Measurements from ENCODE around the gene ETNK2.

Gene ETNK2
- total RNA-seq, result 4.2 to 10.0 (median 6.9) reads per million in 4 experiments

DNA sequence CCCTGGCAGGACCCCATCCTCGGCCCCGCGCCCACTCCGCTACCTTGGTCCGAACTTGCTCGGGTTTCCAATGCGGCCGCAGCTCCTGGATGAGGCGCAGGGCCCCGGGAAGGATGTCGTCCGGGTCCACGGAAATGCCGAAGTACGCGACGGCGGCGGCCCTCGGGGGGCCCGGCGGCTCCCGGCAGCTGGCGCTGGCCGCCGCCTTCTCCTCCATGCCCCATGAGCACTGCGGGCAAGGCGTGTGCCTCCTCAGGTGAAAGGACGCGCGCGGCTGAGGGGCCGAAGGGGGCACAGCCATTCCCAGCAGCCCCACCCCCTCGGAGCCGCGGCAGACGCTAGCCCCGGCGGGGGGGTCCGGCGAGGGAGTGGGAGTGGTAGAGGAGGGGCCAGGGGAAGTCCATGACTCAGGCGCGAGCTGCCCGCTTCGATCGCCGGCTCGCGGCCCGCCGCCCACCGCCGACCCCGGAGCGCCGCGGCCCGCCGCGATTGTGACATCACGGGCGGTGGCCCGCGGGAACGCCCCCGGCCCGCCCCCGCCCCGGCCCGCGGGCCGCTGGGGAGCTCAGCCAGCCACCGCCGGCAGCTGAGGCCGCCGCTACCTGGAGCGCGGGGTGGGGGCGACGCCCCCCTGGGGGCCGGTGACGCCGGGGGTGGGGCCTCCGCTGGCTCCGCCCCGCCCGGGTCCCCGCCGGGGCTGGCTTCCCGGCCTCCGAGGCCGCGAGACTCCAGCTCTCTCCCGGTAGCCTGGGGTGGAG lies at the start of gene ETNK2:
TSS of gene ETNK2 (minus strand) at position 493 of the 758 bp plus-strand sequence. CDS start at position 301, 192 bp downstream.
- peak; percentile 61 for DNase-seq

DNA sequence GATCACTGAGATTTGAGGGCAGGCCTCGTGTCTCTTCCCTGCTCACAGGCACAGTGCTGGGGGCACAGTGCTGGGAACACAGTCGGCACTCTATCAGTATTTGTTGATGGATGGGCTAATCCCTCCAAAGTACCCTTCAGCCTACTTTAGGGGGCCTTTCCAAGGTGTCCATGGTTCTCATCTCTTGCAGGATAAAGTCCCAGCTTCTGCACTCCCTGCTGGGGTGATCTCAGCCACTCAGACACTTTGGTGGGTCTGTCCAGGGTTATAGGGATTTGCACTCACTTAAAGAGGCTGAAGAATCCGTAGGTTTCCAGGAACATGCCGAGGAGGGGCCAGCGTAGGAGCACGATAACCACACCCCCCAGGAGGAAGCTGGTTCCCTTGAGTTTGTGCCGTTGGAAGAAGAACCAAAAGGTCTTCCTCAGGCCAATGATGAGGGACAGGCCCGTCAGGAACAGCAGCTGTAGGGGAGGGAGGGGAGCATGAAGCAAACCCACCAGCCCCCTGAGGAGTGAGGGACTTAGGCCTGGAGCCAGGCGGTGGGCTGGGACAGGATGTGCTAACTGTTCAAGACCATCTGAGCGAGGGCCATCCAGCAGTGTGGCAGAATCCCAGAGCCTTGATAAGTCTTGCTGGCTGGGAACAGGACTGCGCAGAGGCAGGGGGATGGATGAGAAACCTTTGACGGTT lies 49.6 kb upstream of the ETNK2 start:
- no peak for DNase-seq

- no peak for DNase-seq
Observed at GRCh38 chr1:204199579-204199978, 47.7 kb upstream of the ETNK2 start.

DNA sequence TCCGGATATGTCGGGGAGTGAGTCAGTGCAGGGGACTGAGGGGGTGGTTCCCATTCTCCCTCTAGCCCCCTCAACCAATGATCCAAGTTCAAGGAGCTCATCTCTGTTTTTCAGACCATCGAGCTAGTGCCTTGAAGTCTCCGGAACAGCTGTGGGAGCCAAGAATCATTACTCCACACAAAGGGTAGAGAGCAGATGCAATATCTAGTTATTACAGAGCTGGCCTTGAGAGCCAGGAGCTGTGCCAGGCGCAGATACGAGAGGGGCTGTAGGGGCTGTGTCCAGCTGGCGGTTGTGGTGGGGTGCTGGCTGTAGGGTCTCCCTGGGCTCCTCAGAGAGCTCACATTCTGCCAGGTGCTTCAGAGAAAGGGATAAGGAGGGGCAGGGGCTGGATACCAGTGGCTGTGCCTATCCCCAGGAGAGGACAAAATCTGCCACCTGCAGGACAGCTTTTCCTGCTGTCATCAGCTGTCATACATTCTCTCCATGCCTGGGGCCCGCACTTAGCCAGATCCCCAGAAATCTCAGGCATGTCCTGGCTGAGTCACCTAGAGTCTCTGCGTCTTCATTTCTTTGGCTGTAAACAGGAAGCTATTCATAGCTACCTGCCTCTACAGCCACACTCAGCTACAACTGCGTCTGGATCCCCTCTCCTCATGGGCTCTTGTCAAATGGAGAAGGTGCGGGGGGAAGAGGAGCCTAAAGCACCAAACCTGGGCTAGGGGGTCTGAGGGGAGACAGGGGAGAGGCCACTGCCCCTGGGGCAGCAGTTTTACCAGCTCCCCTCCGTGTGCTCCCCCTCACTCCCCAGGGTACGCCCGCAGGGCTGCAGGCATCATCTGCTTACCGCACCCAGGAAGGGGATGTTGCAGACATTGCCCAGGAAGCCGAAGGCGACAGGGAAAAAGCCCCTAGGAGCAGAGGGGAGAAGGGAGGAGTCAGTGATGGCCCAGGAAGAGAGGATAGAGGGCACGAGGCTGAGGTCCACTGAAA lies 46.8 kb upstream of the ETNK2 start:
- no peak for DNase-seq

GRCh38 chr1:204197068-204197467 lies 45.2 kb upstream of the ETNK2 start:
- no peak for DNase-seq

- no peak for DNase-seq
Observed at GRCh38 chr1:204196068-204196795, 44.4 kb upstream of the ETNK2 start, which contains the start of gene KISS1. Gene KISS1, minus strand, starts transcription at chr1:204196491. Its CDS starts 3,615 bp downstream, at chr1:204192876.

GRCh38 chr1:204194771-204195170 lies 42.9 kb upstream of the ETNK2 start:
- DNase-seq, result no peak

DNA sequence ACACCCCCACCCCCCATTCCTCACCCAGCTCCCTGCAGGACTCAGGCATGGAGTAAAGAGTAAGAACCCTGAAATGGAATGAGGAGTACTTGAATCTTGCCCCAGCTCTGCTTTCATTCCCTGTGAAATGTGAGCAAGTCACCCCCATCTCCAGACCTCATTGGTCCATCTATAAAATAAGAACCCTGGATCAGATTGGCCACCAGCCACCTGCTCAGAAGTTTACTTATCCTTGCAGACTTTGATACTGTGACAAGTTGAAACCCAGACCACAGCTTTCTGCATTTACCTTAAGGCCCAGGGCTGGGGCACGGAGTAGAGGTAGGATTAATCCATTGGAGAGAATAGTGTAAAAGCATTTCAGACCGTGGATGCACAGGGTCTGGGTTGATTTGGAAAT lies 42.2 kb upstream of the ETNK2 start:
- no peak for DNase-seq

GRCh38 chr1:204192589-204193352 lies 40.9 kb upstream of the ETNK2 start:
- DNase-seq, result no peak

DNA sequence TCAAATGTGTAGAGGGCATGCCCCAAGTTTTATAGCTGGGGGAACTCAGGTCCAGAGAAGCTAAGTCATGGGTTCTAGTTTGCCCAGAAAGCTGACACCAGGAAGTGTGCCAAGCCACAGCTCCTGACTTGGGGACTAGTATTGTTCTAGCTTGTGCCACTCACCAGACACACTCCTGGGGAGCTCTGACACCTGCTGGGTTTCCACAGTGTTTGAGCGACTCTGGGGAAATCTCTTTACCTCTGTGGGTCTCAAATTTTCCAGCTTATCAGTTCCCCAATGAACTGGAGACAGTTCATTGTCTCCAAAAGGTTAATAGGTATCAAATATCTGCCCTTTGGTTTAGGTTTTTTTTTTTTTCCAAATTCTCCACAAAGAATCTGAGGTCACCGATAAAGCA lies 40.2 kb upstream of the ETNK2 start:
- DNase-seq, result no peak

- DNase-seq, result no peak
Observed at GRCh38 chr1:204191456-204191855, 39.6 kb upstream of the ETNK2 start.

DNA sequence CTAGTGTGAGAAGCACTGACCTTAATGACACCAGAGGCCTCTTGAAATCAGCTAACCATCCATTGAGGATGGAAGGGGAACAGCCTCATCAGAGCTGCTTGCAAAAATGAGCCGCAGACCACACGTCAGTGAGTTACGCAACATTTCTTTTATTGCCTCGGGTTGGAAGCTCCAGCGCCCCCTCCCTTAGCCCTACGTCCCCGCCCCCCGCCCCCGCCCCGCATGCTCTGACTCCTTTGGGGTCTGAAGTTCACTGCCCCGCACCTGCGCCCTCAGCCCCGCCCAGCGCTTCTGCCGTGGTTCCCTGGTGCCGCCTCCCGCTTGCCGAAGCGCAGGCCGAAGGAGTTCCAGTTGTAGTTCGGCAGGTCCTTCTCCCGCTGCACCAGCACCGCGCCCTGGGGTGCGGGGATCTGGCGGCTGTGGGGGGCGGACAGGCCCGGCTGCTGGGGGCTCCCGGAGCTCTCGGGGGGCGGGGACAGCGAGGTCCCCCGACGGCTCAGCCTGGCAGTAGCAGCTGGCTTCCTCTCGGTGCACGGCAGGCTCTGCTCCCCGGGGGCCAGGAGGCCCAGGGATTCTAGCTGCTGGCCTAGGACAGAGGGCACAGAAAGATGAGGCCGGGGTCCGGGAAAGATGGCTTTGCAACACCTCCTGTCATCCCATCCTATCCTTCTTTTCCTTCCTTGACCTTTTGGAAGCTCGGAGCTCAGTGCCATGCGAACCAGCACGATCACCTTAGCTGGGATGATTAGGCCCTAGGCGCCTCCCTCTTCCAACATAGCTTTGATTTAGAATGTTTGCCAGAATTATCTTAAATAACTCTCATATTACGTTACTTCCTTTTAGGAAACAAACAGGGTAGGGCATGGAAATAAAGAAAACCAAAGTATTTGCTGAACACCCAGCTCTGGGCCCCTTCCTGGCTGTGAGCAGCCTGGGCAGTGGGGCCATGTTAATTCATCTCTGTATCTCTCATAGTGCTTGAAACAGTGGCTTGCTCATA lies 38.7 kb upstream of the ETNK2 start:
- DNase-seq, result peak; percentile 30

DNA sequence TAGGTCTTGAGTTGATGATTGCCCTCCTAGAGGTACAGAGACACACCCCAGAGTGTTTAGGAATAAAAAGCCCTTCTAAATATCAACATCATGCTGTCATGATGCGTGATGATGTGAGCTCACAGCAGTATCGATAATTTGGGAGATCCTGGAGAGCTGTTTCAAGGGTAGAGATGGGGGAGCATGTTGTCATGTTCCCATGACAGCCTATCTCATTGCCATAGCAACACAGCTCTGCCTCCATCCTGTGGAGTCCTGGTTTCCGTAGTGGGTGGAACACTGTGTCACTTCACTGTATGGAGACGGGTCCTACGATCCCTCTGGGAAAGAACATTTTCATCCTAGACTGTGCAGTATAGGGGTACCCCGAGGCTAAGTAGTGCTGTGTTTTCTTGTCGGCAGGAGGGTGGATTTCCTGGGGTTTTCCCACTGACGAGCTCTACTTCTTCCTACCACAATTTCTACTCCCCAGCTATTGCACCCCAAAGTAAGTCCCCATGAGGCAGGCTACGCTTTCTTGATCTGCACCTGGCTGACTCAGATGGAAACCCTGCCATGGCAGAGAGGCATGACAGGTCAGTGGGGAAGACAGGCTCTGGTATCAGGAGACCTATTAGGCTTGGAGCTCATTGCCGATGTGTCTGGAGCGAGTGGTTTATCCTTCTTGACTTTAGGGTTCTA lies 37.3 kb upstream of the ETNK2 start:
- no peak for DNase-seq

DNA sequence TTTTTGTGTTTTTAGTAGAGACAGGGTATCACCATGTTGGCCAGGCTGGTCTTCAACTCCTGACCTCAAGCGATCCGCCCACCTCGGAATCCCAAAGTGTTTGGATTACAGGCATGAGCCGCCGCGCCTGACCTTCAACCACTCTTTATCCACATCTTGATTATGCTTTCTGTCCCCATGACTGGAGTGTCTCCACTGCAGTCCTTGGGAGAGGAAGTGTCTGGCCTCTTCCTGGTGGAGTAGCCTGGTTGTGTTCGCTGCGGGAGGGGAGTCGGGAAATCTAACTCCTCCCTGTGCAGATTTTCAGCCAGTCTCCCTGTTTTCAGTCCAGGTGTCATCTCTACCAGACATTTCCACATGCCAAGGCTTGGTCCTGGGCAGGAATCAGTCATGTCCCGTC lies 34.8 kb upstream of the ETNK2 start:
- DNase-seq, result no peak

DNA sequence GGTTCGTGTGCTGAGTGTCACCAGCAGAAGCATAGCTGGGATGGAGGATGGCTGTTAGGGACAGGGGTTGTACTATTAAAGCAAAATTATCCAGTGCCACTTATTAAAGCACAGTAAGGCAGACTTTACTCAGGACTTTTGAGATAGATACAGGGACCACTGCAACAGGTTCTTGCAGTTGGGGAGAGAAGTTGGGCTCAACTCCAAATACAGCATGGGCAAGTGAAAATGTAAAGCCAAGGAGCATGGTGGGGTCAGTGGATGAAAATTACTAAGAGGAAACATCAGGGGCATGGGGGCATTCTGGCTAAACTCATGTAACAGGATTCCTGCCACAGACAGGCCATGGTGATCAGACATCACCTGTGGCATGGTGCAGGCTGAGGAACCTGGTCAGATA lies 29.3 kb upstream of the ETNK2 start:
- no peak for DNase-seq

- DNase-seq, result no peak
Observed at GRCh38 chr1:204180133-204180532, 28.3 kb upstream of the ETNK2 start.

GRCh38 chr1:204178487-204179281 lies 26.8 kb upstream of the ETNK2 start:
- no peak for DNase-seq

- no peak for DNase-seq
Observed at GRCh38 chr1:204177133-204177532, 25.3 kb upstream of the ETNK2 start.

DNA sequence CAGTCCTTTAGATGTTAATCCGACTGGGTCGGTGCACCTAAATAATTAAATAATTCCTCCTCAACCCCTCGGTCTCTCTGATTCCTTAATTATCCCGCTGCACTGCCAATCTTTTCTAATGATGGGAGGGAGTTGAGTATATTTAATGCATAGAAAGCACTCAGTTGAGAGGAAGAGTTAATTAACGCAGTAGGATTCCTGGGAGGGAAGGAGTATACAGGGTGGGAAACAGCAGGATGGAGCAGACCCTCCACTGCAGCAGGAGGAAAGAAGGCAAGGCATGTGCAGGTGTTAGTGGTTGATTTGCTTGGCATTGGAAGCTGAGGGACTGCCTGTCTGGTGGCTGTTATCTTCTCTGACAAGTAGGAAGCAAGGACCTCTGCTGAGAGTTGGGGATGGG lies 24.2 kb upstream of the ETNK2 start:
- no peak for DNase-seq

Data from effector CD8-positive, alpha-beta T cell (primary cell).